Tibial nerve (tissue), 4 donors: ENCODE data around the gene MMP10. TPM values are rescaled to one million over a fixed set of nuclear protein-coding genes. Genes with fewer than 3 reads are reported as not detected.
"Not testable (repeated sequence)": the region's sequence is repeated elsewhere in the genome, so short reads cannot be mapped to it uniquely, and the experiment has no call there.

Experiments
- DNase-seq, 2 donors: peaks; one replicate each; pipeline ENCODE4 v3.0.0-alpha.2; 2019; ENCODE audit warnings: low spot score in 2 of 2
- H3K27ac ChIP-seq, 4 donors: fragments of 200-600 bp; sonication (generic) in 3 of 4; one replicate each; pipeline ENCODE4 v1.5.1; 2017 to 2019; ENCODE audit warnings: mild to moderate bottlenecking in 1 of 4
- H3K27me3 ChIP-seq, 2 donors: fragments of 200-600 bp; sonication (generic) in 1 of 2; one replicate each; pipeline versions ENCODE4 v1.5.1 to v1.6.0; 2017 to 2019
- H3K36me3 ChIP-seq, 3 donors: fragments of 200-600 bp; sonication (generic); one replicate each; pipeline ENCODE4 v1.5.1; 2018 to 2019
- H3K4me1 ChIP-seq, 4 donors: fragments of 200-600 bp; sonication (generic) in 3 of 4; one replicate each; pipeline ENCODE4 v1.5.1; 2017 to 2019
- H3K4me3 ChIP-seq, 4 donors: fragments of 200-600 bp; sonication (generic) in 3 of 4; one replicate each; pipeline ENCODE4 v1.5.1; 2017 to 2019; ENCODE audit warnings: mild to moderate bottlenecking in 1 of 4, moderate library complexity in 1 of 4
- H3K9me3 ChIP-seq, 4 donors: fragments of 200-600 bp; sonication (generic) in 3 of 4; one replicate each; pipeline ENCODE4 v1.5.1; 2017 to 2019
- EP300 ChIP-seq, 2 donors: sonication (generic); formaldehyde crosslinking; IDR thresholded peaks; one replicate each; pipeline ENCODE4 v1.6.1; 2017; ENCODE audit warnings: antibody characterized with exemption in 2 of 2, mild to moderate bottlenecking in 1 of 2
- POLR2A ChIP-seq, 2 donors: fragments of 450-650 bp; IDR thresholded peaks; one replicate each; pipeline ENCODE4 v1.6.1; 2017; ENCODE audit warnings: antibody characterized with exemption in 2 of 2, mild to moderate bottlenecking in 2 of 2, moderate library complexity in 2 of 2
- WGBS, 2 donors: methylation state at CpG; one replicate each; pipeline ENCODE4 v1.1.5; 2018; 5-methylcytosine and 5-hydroxymethylcytosine counted together
- total RNA-seq, 4 donors: library from RNA; depleted of rRNA; stranded (reverse); fragments of >200 nt; gene quantifications; one replicate each; pipeline ENCODE4 v1.1.0, GENCODE V29; 2016
- TF ChIP-seq, protein P1 (sequence below), 5 experiments: fragments of 200-600 bp in 3 of 5; fragments of 450-650 bp in 2 of 5; sonication (generic) in 3 of 5; IDR thresholded peaks; one replicate each; pipeline ENCODE4 v1.5.1; 2016 to 2019; ENCODE audit warnings: antibody characterized with exemption in 5 of 5, mild to moderate bottlenecking in 3 of 5, moderate library complexity in 2 of 5

Gene MMP10
- total RNA-seq, 4 donors from 2014 or later: not detected

DNA sequence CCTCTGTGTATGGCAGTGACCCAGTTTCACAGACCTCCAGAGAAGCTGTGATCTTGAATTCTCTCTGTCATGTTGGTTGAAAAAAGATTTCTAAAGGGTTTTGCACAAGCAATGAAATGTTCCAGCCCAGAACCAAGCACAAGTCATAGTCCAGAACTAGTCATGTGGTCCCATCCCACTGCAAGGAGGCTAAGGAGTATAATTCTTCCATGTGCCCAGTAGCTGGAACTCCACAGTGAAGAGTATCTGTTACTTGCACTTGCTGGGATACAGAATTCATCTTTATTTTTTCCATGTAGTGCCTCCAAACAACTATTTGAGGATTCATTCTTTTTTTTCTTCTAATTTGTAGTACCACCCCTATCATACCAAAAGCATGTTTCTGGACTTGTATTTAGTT lies 45.8 kb downstream of the MMP10 start:
- Histone ChIP-seq H3K27me3 (no peaks in the 10 kb centered on the region), H3K4me1 (no peaks in the 10 kb centered on the region), H3K4me3 (no peak overlapping the region), H3K9me3 (no peaks in the 10 kb centered on the region), H3K27ac (no peak overlapping the region), H3K36me3 (no peaks in the 10 kb centered on the region)
- no peak for TF ChIP-seq POLR2A (IDR thresholded peaks at IDR 0.05)
- no peak for TF ChIP-seq EP300 (IDR thresholded peaks at IDR 0.05)
- TF ChIP-seq, protein P1, sequence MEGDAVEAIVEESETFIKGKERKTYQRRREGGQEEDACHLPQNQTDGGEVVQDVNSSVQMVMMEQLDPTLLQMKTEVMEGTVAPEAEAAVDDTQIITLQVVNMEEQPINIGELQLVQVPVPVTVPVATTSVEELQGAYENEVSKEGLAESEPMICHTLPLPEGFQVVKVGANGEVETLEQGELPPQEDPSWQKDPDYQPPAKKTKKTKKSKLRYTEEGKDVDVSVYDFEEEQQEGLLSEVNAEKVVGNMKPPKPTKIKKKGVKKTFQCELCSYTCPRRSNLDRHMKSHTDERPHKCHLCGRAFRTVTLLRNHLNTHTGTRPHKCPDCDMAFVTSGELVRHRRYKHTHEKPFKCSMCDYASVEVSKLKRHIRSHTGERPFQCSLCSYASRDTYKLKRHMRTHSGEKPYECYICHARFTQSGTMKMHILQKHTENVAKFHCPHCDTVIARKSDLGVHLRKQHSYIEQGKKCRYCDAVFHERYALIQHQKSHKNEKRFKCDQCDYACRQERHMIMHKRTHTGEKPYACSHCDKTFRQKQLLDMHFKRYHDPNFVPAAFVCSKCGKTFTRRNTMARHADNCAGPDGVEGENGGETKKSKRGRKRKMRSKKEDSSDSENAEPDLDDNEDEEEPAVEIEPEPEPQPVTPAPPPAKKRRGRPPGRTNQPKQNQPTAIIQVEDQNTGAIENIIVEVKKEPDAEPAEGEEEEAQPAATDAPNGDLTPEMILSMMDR (IDR thresholded peaks at IDR 0.05): no peak
- no peak for DNase-seq

DNA sequence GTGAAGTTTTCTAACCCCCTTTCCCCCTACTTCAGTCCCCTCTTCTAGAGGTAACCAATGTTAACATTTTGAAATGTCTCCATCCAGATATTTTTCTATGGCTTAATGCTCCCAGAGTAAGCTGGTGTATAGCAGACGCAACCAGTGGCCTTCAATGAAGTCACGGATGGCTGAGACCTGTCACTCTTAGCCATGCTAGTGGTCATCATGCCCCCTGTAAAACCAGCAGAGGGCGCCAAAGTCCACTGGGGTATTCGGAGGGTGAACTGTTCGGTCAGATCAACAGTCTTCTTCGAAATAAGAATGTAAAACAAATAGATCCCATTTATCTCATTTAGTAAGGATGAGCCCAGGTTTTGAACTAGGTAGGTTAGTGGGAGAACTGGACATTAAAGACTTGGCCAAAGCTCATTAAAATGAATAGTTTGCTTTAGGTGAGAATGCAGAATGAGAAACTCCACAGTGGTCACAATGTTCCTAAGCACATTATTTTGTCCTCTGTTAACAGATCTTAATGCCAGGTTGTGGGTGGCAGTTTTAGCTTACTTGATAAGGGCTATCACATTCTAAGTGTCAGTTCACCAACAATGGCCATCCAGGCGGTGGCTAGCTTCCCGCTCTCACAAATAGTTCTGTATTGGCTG lies 47.1 kb downstream of the MMP10 start:
- Histone ChIP-seq H3K27ac (no peak overlapping the region), H3K4me1 (no peaks in the 10 kb centered on the region), H3K9me3 (no peaks in the 10 kb centered on the region), H3K36me3 (no peaks in the 10 kb centered on the region), H3K27me3 (no peaks in the 10 kb centered on the region), H3K4me3 (no peak overlapping the region)
- no peak for TF ChIP-seq EP300 (IDR thresholded peaks at IDR 0.05)
- TF ChIP-seq, protein P1 (IDR thresholded peaks at IDR 0.05): peak in 3 of 5 experiments; percentile 22 to 33 (median 23)
- WGBS, 2 donors: 58 to 59% methylated on average over 8 of the region's 8 CpGs
- DNase-seq: peak; percentile 14 to 35

DNA sequence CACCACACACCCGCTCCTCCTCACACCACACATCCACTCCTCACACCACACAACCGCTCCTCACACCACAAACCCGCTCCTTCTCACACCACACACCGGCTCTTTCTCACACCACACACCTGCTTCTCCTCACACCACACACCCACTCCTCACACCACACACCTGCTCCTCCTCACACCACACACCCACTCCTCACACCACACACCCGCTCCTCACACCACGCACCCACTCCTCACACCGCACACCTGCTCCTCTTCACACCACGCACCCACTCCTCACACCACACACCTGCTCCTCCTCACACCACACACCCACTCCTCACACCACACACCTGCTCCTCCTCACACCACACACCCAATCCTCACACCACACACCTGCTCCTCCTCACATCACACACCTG lies 49.5 kb downstream of the MMP10 start:
- DNase-seq, H3K27me3 ChIP-seq, H3K27ac ChIP-seq, H3K4me3 ChIP-seq, H3K9me3 ChIP-seq, H3K4me1 ChIP-seq, H3K36me3 ChIP-seq: not testable (repeated sequence)
- 38 to 60% methylated on average over 5 to 8 of the region's 8 CpGs for WGBS, 2 donors

DNA sequence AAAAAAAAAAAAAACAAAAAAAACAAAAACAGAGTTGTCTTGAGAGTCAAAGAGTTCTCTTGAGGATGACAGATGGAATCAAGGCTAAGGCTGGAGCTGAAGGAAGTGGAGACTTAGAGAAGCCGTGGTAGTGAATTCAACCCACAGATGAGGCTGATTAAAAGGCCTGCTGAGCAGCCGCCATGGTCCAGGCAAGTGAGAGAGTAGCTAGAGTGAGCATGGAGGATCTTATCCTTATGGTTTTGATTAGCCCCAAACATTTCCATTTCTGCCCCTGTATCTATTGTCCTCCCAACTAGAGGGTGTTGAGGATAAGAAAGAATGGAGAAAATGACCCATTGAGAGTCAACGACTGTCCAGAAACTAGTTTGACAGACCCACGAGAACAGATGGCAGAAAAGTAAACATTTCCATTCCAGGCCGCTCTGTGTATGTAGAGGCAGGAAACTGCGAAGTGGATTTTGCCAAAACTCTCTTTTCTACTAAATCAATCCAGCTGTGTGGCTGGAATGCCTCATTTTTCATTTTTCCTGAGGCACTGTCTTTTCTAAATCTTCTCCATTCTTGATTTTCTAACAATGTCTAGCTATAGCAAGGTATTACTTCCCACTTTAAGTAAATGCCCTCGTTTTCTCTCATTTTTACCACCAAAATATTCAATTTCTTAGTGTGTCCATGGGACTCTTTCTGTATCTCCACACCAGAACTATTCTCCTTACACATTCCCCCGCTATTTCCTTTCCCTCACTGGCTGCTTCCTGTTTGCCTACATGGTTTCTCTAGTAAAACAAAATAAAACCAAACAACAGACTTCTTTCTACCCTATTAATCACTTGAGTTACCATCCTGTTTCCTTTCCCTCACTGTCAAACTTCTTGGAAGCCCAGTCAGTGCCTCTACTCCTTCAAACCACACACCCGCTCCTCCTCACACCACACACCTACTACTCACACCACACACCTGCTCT lies 50.3 kb downstream of the MMP10 start:
- TF ChIP-seq, protein P1 (IDR thresholded peaks at IDR 0.05): no peak
- TF ChIP-seq EP300 (IDR thresholded peaks at IDR 0.05) (no peak), POLR2A (IDR thresholded peaks at IDR 0.05) (no peak)
- Histone ChIP-seq H3K27me3 (no peaks in the 10 kb centered on the region), H3K4me3 (no peak overlapping the region), H3K36me3 (no peaks in the 10 kb centered on the region), H3K27ac (no peak overlapping the region), H3K4me1 (no peaks in the 10 kb centered on the region), H3K9me3 (no peaks in the 10 kb centered on the region)
- no peak for DNase-seq
- 56 to 62% methylated on average over 9 of the region's 9 CpGs for WGBS, 2 donors

DNA sequence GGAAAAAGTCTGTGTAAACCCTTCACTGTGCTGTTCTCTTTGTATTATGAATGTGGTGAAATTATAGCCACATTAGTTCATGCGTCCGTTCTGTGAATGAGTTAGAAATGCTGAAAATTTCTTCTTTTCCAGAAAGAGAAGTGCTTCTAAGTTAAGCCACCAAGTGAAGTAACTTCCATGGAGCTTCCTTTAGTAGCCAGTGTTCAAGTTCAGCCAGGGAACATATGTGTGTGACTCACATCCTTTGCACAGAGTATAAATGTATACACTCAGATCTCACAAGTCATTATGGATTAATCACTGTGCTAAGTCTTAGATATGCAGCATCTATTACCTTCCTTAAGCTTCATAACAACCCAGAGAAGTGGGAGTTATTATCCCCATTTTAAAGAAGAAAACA lies 52.5 kb downstream of the MMP10 start:
- H3K36me3 ChIP-seq: no peaks in the 10 kb centered on the region
- H3K4me1 ChIP-seq: no peaks in the 10 kb centered on the region
- H3K27ac ChIP-seq: no peak overlapping the region
- DNase-seq: no peak
- peaks cover 0 to 3% (median 0%) of the 10 kb centered on the region in 4 donors for H3K9me3 ChIP-seq
- no peak overlapping the region for H3K4me3 ChIP-seq
- no peak for TF ChIP-seq POLR2A (IDR thresholded peaks at IDR 0.05)
- TF ChIP-seq, protein P1 (IDR thresholded peaks at IDR 0.05): no peak
- peak in 1 of 2 donors; percentile 35 for TF ChIP-seq EP300 (IDR thresholded peaks at IDR 0.05)
- H3K27me3 ChIP-seq: no peaks in the 10 kb centered on the region
- WGBS, 2 donors: 63 to 81% methylated on average over 2 of the region's 2 CpGs
